ENCODE data around the gene BRAT1.
"Not testable (repeated sequence)": the region's sequence is repeated elsewhere in the genome, so short reads cannot be mapped to it uniquely, and the experiment has no call there.

BRAT1 gene
- total RNA-seq, result 56.2 to 68.3 reads per million in 2 donors

GRCh38 chr7:2555121-2556052 is at the start of gene BRAT1:
BRAT1 (minus strand) TSS chr7:2555524; CDS start chr7:2554431, 1,093 bp downstream.
- DNase-seq, result peak; percentile 97

- no peak for DNase-seq
These were observed 49.4 kb upstream of the BRAT1 start for GRCh38 chr7:2604608-2605174.

GRCh38 chr7:2603044-2603965 is 48.0 kb upstream of the BRAT1 start:
- DNase-seq, result no peak

- no peak for DNase-seq
These were observed 47.2 kb upstream of the BRAT1 start for GRCh38 chr7:2602406-2603043.

GRCh38 chr7:2601907-2602306 is 46.6 kb upstream of the BRAT1 start:
- no peak for DNase-seq

- no peak for DNase-seq
These were observed 45.7 kb upstream of the BRAT1 start for GRCh38 chr7:2601065-2601464.

GRCh38 chr7:2598154-2598823 is 43.0 kb upstream of the BRAT1 start:
- no peak for DNase-seq

- no peak for DNase-seq
These were observed 41.9 kb upstream of the BRAT1 start for GRCh38 chr7:2597273-2597640.

- no peak for DNase-seq
These were observed 41.3 kb upstream of the BRAT1 start for GRCh38 chr7:2596464-2597272.

GRCh38 chr7:2595258-2595860 is 40.0 kb upstream of the BRAT1 start:
- DNase-seq, result no peak

GRCh38 chr7:2594599-2594998 is 39.3 kb upstream of the BRAT1 start:
- no peak for DNase-seq

- DNase-seq, result no peak
These were observed 37.9 kb upstream of the BRAT1 start for GRCh38 chr7:2593036-2593727.

- no peak for DNase-seq
These were observed 37.1 kb upstream of the BRAT1 start for GRCh38 chr7:2592375-2592865.

- not testable (repeated sequence) for DNase-seq
These were observed 34.6 kb upstream of the BRAT1 start for GRCh38 chr7:2589941-2590340.

- no peak for DNase-seq
These were observed 34.0 kb upstream of the BRAT1 start for GRCh38 chr7:2589341-2589740.

- no peak for DNase-seq
These were observed 32.5 kb upstream of the BRAT1 start for GRCh38 chr7:2587778-2588177.

GRCh38 chr7:2587134-2587533 is 31.8 kb upstream of the BRAT1 start:
- no peak for DNase-seq

GRCh38 chr7:2586326-2587020 is 31.1 kb upstream of the BRAT1 start:
- no peak for DNase-seq

GRCh38 chr7:2585446-2585845 is 30.1 kb upstream of the BRAT1 start:
- DNase-seq, result no peak
